GM19324 (cell line): ENCODE measurements around the gene CSTPP1.
"Not testable (repeated sequence)": the region's sequence is repeated elsewhere in the genome, so short reads cannot be mapped to it uniquely, and the experiment has no call there.

ENCODE experiments used
- ATAC-seq: cut with Tn5 transposase; IDR thresholded peaks from one replicate; pipeline ENCODE4 v1.9.1; 2021; ENCODE audit warnings: mild to moderate bottlenecking, moderate library complexity; ENCODE audit not compliant: unreplicated experiment, low FRiP score

Gene CSTPP1

GRCh38 chr11:46984987-46985386, 48.4 kb downstream of the CSTPP1 start:
- no peak for ATAC-seq

- no peak for ATAC-seq
Measured at GRCh38 chr11:46987183-46987582, 50.6 kb downstream of the CSTPP1 start.

GRCh38 chr11:46989810-46990487, 53.4 kb downstream of the CSTPP1 start:
- not testable (repeated sequence) for ATAC-seq

- ATAC-seq: no peak
Measured at GRCh38 chr11:46991391-46991790, 54.8 kb downstream of the CSTPP1 start.

GRCh38 chr11:46992386-46992785, 55.8 kb downstream of the CSTPP1 start:
- ATAC-seq: not testable (repeated sequence)

GRCh38 chr11:46997796-46998195, 61.2 kb downstream of the CSTPP1 start:
- not testable (repeated sequence) for ATAC-seq

- no peak for ATAC-seq
Measured at GRCh38 chr11:46999217-46999616, 62.7 kb downstream of the CSTPP1 start.

GRCh38 chr11:47000033-47000432, 63.5 kb downstream of the CSTPP1 start:
- no peak for ATAC-seq

- ATAC-seq: no peak
Measured at GRCh38 chr11:47001781-47002181, 65.2 kb downstream of the CSTPP1 start.

- ATAC-seq: no peak
Measured at GRCh38 chr11:47002390-47002789, 65.8 kb downstream of the CSTPP1 start.

- no peak for ATAC-seq
Measured at GRCh38 chr11:47003180-47003877, 66.8 kb downstream of the CSTPP1 start.

- no peak for ATAC-seq
Measured at GRCh38 chr11:47004595-47005033, 68.1 kb downstream of the CSTPP1 start.

GRCh38 chr11:47005441-47005840, 68.9 kb downstream of the CSTPP1 start:
- ATAC-seq: no peak

GRCh38 chr11:47007579-47007978, 71.0 kb downstream of the CSTPP1 start:
- ATAC-seq: no peak

- no peak for ATAC-seq
Measured at GRCh38 chr11:47010179-47010578, 73.6 kb downstream of the CSTPP1 start.

GRCh38 chr11:47014097-47014496, 77.5 kb downstream of the CSTPP1 start:
- no peak for ATAC-seq

- ATAC-seq: no peak
Measured at GRCh38 chr11:47018637-47019036, 82.1 kb downstream of the CSTPP1 start.

GRCh38 chr11:47020793-47021526, 84.4 kb downstream of the CSTPP1 start:
- no peak for ATAC-seq

GRCh38 chr11:47021527-47021818, 84.9 kb downstream of the CSTPP1 start:
- ATAC-seq: no peak

- ATAC-seq: no peak
Measured at GRCh38 chr11:47021965-47022364, 85.4 kb downstream of the CSTPP1 start.

- ATAC-seq: no peak
Measured at GRCh38 chr11:47028195-47029093, 91.9 kb downstream of the CSTPP1 start.
